OCI-LY3 (cell line): ENCODE measurements around the gene BOC.

ENCODE experiments used
- CTCF ChIP-seq: fragments of 200-600, 300-600 bp; sonication (generic); IDR thresholded peaks from 2 replicates; pipeline ENCODE4 v1.5.1; 2014; ENCODE audit warnings: antibody characterized with exemption, low read length, low read depth
- EZH2phosphoT487 ChIP-seq: fragments of 200-600 bp; shearing (Covaris generic); IDR thresholded peaks from 2 replicates; pipeline ENCODE4 v1.6.1; 2018; ENCODE audit warnings: antibody characterized with exemption, mixed run types, low read depth

DNA sequence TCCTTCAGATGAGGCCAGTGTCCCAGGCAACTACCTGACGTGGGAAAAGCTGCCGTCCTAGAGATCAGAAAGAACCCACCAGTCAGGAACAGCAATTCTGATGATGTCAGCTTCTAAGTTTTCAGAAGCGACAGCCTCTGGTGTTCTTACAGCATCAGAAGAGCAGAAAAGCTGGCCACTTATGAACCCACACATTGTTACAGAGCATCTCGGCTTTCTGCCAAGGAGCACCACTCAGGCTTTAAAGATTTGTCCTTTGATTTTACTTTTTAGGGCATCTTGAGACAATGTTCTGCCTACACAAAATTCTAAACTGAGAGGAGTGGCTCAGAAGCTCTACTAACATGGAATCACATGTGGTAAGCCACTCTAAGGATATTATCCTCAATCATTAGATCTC, 49.7 kb upstream of the BOC start:
- TF ChIP-seq CTCF: no peak
- no peak for TF ChIP-seq EZH2phosphoT487
